ENCODE data around the gene TCOF1.

TCOF1 gene

DNA sequence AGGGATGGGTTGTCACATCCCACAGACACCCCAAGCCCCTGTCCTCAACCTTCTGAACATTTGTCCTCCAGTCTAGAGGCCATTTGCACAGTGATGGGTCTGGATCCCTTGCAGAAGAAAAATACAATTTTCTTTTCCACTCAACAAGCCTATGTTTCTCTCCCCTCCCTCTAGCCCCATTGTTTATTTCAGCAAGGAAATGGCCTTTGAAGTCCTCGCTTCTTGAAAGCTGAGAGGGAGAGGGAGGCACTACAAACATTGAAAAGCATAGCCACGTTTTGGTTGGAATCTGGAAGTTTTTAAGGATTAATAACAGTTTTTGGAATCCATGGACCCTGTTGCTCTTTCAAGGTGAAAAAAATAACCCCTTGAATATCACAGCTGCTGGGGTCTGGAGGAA, 30.8 kb upstream of the TCOF1 start:
- no peak for DNase-seq

DNA sequence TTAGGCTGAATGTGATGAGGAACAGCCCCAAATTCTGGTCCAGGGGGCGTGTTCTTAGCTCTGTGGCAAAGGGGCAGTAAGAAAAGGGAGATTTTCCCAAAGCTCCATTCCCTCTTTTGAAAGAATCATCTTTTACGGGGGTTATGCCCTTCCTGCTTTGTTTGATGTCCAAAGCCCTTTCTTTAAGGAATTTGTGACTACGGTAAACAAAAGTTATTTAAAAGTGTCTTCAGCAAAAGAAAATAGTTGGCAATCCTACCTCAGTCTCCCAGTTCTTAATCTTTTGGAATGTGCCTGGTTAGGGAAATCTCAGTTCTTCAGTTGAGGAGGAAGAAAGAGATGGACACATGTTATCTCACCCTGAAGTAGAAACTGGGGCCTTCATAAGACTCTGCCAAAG, 30.4 kb upstream of the TCOF1 start:
- no peak for DNase-seq

DNA sequence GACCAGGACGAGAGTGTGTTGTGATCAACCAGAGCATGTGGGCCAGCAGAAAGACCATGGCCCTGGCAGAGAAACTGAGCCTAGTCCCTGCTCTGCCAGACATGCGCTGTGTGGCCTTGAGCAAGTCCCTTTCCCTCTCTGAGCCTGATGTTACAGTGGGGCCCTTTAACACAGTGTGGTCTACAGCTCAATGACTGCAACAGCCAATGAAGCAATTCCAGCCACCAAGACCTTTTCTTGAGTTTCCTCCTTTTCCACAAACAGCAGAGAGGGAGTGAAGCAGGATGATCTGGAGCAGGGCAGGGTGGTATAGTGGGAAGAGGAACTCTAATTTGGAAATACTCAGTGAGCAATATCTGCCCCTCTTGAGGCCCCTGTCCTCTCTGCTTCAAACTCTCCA, 29.0 kb upstream of the TCOF1 start:
- no peak for DNase-seq

DNA sequence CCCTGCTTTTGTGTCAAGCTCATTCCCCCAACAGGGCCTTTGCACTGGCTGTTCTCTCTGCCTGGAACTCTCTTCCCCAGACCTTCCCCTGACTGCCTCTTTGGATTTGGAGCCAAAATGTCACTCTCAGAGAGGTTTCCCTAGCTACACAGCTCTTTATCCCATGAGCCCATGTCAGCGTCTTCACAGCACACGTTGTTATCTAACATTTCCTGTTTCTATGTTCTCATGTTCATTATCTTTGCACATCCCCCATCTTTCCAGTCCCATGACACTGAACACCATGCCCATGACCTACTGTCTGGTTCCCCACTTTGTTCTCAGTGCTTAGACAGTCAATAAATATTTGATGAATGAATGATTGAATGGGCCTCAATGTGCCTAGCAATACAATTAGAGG, 28.5 kb upstream of the TCOF1 start:
- DNase-seq = no peak

DNA sequence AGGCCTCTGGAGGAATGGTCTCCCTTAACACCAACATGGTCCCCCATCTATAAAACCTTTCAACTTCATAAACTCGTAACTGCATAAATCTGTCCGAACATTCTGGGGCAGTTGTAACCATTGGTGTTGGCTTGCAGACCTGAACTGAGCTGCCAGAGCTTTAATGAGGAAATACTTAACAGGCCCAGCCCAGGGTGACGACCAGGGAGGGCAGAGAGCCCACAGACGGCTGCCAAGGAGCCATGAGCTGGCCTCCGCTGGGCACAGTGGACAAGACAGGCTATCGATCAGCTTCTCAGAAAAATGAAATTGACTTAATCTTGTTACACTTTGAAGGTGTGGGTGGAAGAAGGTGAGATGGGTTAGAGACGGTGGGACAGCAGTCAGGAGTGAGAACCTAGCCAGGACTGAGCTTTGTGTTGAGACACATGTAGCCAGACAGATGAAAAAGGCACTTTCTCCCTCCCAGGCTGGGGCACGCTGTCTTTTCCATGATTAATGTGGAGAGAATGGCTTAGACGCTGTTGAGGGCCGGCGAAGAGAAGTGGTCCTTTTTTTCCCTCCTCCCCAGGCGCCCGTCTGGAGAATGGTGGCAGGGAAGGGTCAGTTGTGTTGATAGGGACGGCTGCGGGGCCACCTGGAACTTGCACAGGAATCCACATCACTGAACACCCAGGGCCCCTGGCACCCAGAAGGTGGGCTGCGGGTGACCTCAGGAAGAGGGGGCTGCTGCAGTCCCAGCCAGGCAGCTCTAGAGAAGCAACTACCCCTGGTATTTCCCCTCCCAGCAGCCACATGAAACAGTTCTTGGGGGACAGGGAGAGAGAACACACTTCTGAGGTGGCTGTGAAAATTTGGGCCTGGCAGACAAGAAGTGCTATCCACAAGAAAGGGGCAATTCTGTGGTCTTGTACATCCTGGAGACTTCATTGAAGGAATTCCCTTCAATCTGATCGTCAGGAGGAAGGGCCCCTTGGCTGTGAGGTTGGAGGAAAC, 27.3 kb upstream of the TCOF1 start:
- no peak for DNase-seq

DNA sequence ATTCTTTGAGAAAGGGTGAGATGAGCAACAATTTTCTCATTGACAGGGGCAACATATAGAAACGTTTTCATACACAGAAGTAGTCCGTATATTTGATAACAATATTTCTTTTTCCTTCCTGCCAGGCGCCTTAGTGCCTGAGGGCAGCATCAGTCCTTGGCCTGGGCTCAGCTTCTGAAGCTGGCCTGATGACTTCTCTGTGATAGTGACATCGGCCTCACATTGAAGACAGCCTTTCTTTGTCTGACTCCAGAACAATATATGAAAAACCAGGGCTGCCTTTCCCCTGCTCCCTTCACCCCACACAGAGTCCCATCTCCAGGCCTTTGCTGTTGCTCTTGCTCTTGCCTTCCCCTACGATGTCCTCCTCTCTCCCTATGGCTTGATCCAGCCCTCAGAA, 24.1 kb upstream of the TCOF1 start:
- peak in 1 of 2 donors; percentile 58 for DNase-seq

DNA sequence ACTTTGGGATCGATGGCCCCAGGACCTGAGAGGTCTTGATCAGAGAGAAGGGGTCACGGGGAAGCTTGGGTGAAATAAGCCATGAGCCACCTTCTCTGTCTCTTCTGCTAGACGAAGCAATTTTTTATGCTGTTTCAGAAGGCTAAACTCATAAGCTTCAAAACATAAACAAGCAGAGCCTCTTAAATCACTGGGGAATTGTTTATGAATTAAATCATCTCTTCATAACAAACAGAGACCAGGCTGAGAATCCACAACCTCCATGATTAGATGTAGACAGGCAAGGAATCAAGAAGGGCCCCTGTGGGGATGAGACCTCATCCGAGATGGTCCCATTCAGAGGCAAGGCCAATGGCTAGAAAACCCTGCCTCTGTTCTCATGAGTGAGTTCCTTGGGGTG, 21.7 kb upstream of the TCOF1 start:
- DNase-seq = no peak

DNA sequence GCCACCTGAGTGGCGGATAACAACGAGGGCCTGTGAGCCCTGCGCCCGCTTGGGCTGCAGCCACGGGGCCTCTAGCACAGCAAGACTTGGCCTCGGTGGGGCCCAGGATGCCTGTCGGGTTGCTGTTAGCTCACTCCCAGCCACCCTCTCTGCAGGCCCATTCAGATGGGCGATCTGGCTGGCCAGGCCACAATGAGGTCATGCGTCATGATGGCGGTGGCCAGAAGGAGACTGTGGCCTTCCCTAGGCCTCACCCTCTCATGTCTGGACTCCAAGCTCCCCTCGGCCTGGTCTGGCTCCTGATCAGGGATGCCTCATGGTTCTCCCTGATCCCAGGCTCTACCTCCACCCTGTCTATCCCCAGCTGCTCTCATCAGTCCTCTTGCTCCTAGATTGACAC, 19.0 kb upstream of the TCOF1 start:
- DNase-seq = no peak

DNA sequence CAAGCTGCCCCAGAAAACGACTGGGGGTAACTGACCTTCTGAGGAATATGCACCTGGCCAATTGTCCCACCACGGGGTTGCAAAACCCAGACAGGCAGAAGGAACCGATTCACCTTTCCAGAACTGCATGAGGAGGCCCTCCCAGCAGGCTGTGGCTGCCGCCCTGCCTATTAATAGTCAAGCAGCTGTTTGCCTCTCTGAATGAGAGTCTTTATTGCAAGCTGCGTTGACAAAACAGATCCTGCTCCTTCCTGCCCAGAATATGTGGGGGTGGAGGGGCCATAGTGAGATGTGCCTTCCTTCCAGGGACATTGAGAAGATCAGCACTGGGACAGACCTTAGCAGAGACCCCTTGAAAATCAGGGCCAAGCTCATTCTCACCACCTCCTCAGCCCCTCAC, 18.3 kb upstream of the TCOF1 start:
- peak; percentile 53 to 70 for DNase-seq

DNA sequence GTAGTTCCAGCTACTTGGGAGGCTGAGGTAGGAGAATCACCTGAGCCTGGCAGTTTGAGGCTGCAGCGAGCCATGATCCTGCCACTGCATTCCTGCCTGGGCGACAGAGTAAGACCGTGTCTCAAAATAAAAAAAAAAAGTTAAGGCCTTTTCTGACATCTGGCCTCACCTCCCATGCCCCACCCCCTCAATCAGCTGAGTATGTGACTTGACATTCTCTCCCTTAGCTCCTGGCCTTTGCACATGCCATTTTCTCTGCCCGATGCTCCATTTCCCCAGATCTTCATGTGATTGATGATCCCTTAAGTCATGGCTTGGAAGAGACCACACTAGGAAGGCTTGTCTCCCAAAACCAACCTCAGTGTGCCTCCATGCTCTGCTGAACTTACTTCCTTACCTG, 17.7 kb upstream of the TCOF1 start:
- DNase-seq = no peak

DNA sequence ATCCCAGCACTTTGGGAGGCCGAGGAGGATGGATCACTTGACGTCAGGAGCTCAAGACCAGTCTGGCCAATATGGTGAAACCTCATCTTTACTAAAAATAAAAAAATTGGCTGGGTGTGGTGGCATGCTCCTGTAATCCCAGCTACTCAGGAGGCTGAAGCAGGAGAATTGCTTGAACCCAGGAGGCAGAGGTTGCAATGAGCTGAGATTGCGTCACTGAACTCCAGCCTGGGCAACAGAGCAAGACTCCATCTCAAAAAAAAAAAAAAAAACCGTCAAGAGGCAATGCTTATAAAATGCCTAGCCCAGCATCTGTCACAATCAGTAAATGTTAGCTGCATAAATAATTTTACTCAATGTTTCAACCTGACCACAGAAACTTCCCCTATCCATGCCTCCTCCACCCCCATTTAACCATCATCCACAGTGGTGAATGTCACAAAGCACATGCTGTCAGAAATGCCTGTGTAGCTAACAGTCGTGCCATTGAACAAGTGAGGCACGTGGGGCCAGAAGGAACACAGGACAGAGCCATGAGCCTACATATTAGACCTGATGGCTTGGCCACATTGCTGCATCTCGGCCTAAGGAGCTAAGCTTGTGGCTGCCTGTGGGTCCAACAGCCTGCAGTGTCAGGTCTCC, 16.8 kb upstream of the TCOF1 start:
- no peak for DNase-seq

DNA sequence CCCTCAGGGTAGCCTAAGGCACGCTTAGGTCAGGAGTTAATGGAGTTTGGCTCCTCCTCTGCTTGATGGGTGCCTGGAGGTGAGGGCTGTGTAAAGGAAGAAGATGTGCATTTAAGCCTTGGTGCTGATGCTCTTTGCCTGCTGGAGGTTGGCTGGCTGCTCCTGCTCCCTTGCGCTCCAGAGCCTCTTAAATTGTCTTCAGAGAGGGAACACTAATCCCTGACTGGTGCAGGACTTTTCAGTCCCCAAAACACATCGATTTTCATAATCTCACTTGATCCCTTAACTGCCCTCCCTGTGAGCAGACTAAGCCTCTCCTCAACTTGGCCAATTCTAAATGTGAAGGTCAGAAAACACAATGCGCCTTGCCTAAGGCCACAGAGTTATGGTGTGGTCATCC, 16.2 kb upstream of the TCOF1 start:
- no peak for DNase-seq

DNA sequence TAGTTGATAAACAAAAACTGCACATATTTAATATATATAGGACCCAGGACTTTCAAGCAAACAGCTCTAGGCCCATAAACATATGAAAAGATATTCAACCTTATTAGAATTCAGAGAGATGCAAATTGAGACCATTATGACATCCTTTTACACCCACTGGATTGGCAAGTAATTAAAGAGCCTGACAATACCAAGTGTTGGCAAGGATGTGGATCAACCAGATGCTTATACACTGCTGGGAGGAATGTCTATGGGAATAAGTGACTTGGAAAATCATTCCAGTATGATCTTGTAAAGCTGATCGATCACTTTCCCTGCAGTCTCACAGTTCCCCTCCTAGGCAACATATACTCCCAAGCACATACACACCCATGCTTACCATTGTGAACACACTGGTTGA, 15.5 kb upstream of the TCOF1 start:
- DNase-seq = no peak

DNA sequence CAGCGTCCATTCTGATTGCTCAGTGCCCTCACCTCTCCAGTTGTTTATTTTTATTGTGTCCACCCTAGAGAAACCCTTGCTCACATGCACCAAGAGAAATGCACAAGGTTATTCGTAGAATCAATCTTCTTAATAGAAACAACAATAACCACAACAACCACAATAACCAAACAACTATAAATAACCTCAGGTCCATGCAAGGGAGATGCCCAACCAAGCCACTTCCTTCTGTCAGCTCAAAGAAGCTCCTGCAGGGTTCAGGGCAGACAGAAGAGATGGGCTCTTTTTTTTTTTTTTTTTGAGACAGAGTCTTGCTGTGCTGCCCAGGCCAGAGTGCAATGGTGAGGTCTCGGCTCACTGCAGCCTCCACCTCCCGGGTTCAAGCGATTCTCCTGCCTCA, 14.9 kb upstream of the TCOF1 start:
- DNase-seq = no peak

DNA sequence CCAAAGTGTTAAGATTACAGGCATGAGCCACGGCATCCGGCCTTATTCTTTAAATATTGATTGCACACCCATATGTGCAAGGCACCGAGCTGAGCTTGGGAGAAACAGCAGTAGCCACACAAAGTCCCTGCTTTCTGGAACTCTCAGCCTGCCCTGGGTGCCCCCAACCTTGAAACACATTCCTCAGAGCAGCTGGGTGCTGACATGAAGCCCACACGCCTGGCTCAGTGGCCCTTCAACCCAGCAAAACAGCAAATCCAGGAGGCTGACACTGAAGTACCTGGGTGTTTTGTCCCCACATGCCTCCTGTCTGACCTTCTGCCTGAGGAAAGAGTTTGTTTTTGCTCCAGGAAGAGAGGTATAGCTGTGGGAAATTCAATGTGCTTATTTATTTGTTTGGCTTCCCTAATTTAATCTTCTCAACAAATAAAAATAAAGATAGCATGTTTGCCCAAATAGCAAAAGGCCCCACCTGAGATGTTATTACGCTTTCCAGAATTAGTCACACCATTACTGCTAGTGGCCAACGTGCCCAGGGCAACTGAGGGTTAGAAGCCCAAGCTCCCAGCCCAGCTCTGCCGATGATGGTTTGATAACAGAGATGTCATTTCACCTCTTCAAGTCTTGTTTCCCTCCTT, 13.4 kb upstream of the TCOF1 start:
- no peak for DNase-seq

DNA sequence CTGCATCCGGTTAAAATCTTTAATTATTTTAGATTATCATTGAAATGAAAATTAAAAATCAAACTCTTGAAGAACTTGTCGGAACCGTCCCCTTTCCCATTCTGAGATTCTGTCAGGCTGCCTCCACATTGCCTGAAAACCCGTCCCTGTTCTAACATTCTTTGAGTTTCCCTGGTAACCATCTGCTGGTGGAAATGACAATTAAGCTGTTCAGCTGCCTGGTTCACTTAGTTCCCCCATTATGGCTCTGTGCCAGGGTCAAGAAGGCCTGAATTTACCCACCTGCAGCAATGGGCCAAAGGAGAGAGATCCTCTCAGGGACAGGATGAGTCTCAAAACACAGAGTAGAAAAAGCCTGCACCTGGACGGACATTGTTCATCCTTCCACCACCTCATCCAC, 11.8 kb upstream of the TCOF1 start:
- peak in 1 of 2 donors; percentile 33 for DNase-seq

DNA sequence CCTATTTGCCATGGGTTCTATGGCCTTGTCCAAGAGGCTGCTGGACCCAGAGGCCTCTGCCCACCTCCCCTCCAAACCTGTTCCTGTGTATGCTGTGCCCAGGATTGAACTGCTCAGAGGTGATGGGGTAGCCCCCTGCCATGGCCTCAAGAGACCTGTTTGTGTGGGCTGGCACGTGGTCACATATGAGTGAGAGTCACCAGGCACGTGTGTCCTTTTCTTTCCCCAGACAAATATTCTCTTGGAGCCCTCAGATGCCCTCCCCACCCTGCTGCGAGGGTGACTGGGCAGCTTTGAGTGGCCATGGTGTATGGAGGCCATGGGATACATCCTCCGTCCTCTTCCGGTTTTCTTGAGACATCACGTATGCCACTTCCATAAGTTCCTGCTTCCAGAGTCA, 10.9 kb upstream of the TCOF1 start:
- DNase-seq = no peak

DNA sequence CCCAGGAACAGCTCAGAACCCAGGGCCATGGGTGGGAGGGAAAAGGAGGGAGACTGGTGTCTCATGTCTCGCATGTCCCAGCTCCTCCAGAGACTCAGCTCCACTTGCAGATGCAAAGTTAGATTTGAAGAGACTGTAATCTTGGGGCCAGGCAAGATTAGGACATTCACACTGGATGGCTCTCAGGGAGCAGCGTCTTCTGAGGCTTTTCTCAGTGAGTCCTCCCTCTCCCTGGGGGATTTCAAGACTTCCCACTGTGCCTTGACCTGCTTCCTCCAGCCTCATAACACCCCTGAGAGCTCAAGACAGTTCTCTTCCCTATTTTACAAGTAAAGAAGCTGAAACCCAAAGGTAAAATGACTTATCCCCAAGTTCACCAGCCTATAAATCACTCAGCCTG, 10.5 kb upstream of the TCOF1 start:
- no peak for DNase-seq

DNA sequence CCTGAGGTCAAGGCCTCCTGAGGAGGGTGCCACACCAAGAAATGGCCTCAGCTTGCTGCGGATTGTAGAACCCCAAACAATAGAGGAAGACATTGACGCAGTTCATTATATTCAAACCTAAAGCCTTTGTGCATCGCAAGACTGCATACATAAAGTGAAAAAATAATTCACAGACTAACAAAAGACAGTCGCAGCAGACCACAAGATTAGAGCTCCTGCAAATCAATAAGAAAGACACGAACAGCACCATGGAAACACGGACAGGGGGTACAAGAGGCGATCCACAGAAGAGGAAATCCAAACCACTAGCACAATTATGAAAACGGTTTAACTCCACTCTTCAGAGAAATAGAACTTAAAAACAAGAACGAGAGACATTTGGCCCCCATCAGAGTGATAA, 10.0 kb upstream of the TCOF1 start:
- DNase-seq = no peak

DNA sequence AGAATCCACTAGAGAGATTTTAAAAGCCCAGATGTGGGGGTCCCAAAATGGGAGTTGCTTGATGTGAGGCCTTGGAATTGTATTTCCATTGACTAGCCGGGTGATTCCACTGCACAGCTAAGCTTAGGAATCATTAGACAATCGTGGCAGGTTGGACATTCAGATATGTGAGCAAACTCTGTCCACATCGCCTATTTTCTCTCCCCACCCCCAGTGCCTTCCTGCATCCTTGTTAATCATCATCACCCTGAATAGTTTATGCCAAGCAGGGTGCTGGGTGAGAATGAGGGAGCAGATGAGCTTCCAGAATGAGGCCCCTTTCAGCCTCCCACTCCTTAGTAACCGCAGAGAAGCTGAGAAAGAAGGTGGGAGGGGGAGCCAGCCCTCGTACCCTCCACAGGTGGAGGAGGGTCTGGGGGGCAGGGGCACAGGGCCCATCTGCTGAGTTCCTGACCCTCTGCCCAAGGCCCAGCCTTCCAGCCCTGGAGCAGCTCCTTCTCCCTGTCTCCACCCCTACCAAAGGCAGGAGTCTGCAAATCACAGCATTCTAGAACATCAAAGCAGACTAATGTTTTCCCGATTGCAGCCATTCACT, 7.7 kb upstream of the TCOF1 start:
- DNase-seq = no peak

DNA sequence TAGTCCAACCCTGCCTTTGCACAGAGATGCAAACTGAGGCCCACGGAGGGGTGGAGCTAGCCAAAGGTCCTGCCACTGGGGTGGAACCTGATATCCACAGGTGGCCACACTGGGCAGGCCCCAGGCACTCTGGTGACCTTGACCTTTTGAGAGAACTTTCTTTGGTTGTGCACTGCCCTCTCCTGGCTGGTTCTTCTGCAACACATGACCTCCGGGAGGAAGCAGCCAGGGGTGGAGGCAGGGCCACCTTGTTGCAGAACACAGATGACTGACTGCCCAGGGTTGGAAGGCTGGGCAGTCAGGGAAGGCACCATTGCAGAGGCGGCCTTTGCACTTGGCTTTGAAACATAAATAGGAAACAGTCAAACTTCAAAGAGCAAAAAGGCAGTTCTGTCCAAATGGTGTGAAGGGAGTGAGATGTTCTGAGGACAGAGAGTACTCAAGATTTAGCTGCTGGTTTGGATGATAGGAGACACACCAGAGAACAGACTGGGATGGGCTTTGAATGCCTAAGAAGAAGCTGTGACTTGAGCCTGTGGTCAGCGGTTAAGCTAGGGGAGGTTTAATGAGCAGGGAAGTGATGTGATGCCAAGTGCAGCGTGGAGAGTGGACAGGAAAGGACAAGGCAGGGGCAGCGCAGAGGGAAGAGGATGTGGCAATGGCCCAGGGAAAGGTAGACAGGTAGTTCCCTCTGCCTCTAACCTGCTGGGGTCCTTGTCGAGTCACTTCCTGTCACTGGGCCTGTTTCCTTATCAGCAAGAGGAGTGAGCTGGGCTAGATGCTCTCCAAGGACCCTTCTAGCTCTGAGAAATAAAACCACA, 6.8 kb upstream of the TCOF1 start:
- DNase-seq = peak; percentile 67 to 84

DNA sequence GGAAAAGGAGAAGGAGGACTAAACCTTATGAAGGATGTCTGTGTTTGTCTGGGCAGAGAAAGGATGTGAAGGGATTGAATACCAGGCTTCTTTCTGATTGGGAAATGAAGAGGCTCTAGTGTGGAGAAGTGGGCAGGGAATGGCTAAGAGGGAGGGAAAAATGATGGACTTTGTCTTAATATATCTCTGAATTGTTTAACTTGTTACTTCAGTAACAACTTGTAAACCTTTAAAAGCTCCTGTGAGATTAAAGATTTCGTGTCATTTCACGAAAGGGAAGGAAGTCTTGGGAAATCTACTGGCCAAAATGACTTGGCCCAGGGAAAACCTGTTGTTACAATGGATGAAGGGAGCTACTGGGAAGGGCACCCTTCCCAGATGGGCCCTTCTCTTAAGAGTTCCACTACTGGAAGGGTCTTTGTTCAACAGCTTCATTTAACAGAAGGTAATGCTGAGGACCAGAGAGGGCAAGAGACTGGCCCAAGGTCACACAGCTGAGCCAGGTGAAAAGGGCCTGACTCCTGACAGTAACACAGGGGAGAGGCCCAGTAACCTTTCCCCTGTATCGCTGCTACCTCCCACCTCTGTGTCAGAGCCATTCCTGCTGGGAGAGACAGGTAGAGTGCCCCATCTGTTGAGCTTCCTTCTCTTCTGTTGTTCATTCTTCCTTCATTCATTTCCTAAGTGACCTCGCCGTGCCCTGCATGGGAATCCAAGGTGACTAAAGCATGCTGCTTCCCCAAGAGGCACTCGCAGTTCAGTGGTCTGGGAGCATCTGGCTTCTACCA, 5.1 kb upstream of the TCOF1 start:
- DNase-seq = no peak
